SKM-1 treated with dmso at 0.1 percent for 144 hours (cell line): ENCODE results near the gene PARK7.
"Not testable (repeated sequence)": the region's sequence is repeated elsewhere in the genome, so short reads cannot be mapped to it uniquely, and the experiment has no call there.

Source experiments
- DNase-seq: peaks from one replicate; lab custom pipeline; 2025; ENCODE audit not compliant: unreplicated experiment; lab: John Stamatoyannopoulos, UW

PARK7 gene

GRCh38 chr1:7961216-7962013, at the start of gene PARK7:
TSS of gene PARK7 (plus strand) at chr1:7961711. CDS start at chr1:7962786, 1,075 bp downstream.
- DNase-seq, result peak; percentile 99

GRCh38 chr1:7912145-7912544, 49.4 kb upstream of the PARK7 start:
- no peak for DNase-seq

- DNase-seq, result peak; percentile 20
Measured at GRCh38 chr1:7912743-7913557, 48.6 kb upstream of the PARK7 start.

- no peak for DNase-seq
Measured at GRCh38 chr1:7915826-7916500, 45.5 kb upstream of the PARK7 start.

GRCh38 chr1:7916501-7916830, 45.0 kb upstream of the PARK7 start:
- no peak for DNase-seq

- DNase-seq, result not testable (repeated sequence)
Measured at GRCh38 chr1:7917971-7918370, 43.5 kb upstream of the PARK7 start.

GRCh38 chr1:7919880-7920279, 41.6 kb upstream of the PARK7 start:
- no peak for DNase-seq

- no peak for DNase-seq
Measured at GRCh38 chr1:7921796-7922195, 39.7 kb upstream of the PARK7 start.

- DNase-seq, result no peak
Measured at GRCh38 chr1:7922301-7922700, 39.2 kb upstream of the PARK7 start.

- not testable (repeated sequence) for DNase-seq
Measured at GRCh38 chr1:7927061-7927460, 34.5 kb upstream of the PARK7 start.

- DNase-seq, result no peak
Measured at GRCh38 chr1:7928247-7928646, 33.3 kb upstream of the PARK7 start.

- no peak for DNase-seq
Measured at GRCh38 chr1:7929637-7930036, 31.9 kb upstream of the PARK7 start.

- DNase-seq, result no peak
Measured at GRCh38 chr1:7930645-7931445, 30.7 kb upstream of the PARK7 start.

- no peak for DNase-seq
Measured at GRCh38 chr1:7931446-7931812, 30.1 kb upstream of the PARK7 start.

GRCh38 chr1:7932524-7933138, 28.9 kb upstream of the PARK7 start:
- no peak for DNase-seq

GRCh38 chr1:7938070-7938469, 23.4 kb upstream of the PARK7 start:
- DNase-seq, result no peak

GRCh38 chr1:7940034-7940433, 21.5 kb upstream of the PARK7 start:
- no peak for DNase-seq

GRCh38 chr1:7940745-7941436, 20.6 kb upstream of the PARK7 start, which contains the start of gene TNFRSF9:
TSS of gene TNFRSF9 (minus strand) at chr1:7940839. CDS start at chr1:7939994, 845 bp downstream.
- no peak for DNase-seq

GRCh38 chr1:7941437-7941793, 20.1 kb upstream of the PARK7 start:
- no peak for DNase-seq
